ENCODE measurements around the gene SLC4A1AP.
"Not testable (repeated sequence)": the region's sequence is repeated elsewhere in the genome, so short reads cannot be mapped to it uniquely, and the experiment has no call there.

The SLC4A1AP gene, protein sequence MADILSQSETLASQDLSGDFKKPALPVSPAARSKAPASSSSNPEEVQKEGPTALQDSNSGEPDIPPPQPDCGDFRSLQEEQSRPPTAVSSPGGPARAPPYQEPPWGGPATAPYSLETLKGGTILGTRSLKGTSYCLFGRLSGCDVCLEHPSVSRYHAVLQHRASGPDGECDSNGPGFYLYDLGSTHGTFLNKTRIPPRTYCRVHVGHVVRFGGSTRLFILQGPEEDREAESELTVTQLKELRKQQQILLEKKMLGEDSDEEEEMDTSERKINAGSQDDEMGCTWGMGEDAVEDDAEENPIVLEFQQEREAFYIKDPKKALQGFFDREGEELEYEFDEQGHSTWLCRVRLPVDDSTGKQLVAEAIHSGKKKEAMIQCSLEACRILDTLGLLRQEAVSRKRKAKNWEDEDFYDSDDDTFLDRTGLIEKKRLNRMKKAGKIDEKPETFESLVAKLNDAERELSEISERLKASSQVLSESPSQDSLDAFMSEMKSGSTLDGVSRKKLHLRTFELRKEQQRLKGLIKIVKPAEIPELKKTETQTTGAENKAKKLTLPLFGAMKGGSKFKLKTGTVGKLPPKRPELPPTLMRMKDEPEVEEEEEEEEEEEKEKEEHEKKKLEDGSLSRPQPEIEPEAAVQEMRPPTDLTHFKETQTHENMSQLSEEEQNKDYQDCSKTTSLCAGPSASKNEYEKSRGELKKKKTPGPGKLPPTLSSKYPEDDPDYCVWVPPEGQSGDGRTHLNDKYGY

DNA sequence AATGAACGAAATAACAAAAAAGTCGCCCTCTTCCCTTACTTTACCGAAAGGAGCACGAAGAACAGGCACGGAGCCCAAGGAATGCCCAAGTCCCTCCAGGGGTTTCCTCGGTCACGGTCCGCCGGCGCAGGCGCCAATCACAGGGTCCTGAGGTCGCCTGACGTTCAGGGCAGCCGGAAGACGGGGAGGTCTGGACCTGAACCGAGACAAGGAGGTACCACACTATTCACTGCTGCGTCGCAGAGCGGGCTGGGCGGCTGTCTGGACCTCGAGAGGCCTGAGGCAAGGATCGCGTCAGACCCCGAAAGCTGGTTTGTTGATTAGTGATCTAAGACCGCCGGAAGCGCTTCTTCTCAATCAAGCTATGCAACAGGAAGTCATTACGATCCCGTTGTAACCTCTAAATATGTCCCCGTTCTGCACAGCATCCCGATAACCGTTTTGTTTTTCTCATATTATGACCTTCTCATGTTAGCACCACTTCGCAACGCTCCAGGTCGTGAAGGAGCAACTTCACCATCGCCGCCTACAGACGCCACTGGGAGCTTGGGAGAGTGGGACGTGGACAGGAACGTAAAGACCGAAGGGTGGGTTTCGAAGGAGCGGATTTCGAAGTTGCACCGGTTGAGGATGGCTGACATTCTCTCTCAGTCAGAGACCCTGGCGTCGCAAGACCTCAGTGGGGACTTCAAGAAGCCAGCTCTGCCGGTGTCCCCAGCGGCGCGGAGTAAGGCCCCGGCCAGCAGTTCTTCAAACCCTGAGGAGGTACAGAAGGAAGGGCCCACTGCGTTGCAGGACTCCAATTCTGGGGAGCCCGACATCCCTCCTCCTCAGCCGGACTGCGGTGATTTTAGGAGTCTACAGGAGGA is at the start of gene SLC4A1AP, which contains the start of gene SUPT7L:
SLC4A1AP (plus strand) TSS at position 605 of the 869 bp plus-strand sequence; CDS start at position 631, 26 bp downstream.
SUPT7L (minus strand) TSS at position 330 of the 869 bp plus-strand sequence. CDS start 1,422 bp downstream, outside the sequence.
- peak; percentile 35 to 56 for DNase-seq (ENCODE audit: low read depth in 2 of 2, low spot score in 1 of 2)

DNA sequence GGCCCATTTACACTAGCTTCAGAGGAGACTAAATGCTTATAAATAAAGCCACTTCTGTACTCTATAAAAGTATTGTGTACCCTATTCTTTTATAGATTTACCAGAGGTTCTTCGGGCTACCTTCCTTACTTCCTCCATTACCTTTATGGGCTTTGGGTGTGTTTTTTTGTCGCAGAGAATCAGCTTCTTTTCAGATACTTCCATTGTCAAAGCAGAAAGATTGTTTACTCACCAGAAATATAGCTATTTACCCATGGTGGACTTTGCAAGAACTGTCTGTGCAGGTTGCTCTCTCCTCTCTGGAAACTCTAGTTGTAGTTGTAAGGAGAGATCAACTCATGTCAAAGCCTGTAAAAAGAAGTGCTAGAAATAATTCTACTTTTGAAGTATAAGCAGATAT is 49.7 kb upstream of the SLC4A1AP start:
- DNase-seq (ENCODE audit: low read depth in 2 of 2, low spot score in 1 of 2), result no peak

DNA sequence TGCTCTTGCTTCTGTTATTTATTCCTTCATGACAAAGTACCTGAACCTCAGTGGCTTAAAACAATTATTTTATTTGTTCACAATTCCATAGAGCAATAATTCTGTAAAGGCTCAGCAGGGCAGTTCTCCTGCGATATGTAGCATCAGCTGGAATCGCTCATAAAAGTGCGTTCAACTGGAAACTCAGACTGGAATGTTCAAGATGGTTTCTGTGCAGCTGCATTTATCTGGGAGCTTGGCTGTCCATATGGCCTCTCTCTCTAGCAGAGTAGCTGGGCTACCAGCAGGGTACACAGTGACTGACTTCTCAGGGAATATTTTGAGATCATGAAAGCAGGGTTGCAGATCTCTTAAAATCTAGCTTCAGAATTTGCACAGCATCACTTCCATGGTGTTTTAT is 48.4 kb upstream of the SLC4A1AP start:
- DNase-seq (ENCODE audit: low read depth in 2 of 2, low spot score in 1 of 2), result no peak

DNA sequence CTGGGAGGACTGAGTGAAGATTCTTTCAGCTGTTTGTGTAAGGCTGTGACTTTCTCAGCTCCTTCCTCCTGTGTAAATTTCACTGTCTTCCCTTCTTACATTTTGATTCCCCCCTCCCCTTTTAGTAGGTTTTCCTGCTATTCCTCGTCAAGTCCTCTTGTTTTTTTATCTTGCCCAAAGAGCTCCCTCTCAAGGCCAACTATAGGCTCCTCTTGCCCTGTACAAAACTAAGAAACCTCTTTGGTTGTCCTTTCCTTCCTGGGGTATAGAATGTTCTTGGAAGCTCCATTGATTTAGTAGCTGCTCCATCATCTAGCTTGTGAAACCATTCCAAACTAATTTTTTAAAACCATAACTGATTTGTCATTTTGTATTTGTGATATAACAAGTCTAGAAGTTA is 42.2 kb upstream of the SLC4A1AP start:
- DNase-seq (ENCODE audit: low read depth in 2 of 2, low spot score in 1 of 2), result no peak

DNA sequence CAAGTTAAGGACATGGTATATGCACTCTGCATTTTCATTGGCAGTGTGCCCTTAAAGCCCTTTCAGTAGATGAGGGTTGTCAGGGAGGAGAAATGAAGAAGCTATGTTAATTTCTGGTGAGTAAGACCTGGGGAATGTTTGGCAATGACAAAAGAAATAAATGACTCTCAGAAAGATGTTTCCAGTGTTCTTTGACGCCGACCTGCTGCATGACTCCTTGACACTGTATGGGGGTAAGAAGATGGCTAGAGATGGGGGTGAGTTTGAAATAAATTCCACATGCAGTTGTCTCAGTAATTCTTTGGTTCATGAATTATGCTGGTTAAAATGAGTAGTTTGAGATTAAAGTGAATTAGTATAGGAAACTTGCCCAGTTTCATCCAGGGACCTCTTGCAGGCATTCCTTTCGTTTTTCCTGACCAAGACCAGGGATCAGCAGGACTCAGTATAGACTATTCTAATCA is 40.7 kb upstream of the SLC4A1AP start:
- DNase-seq (ENCODE audit: low read depth in 2 of 2, low spot score in 1 of 2), result no peak

DNA sequence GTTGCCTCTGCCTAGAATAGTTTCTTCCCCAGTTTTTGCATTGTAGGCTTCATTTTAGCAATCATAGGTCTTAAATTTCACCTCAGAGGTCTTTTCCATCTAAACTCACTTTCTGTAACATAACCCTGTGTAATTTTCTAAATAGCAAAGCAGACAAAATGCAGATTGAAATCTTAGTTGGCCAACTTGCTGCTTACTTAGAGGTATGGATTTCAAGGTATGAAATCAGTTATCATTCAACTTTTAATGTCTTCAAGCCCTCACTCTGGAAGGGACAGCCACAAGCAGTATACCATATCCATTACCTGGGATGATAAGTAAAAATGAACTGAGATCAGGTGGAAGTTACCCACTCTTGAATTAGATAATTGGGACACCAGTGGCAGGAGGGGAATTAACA is 38.7 kb upstream of the SLC4A1AP start:
- no peak for DNase-seq (ENCODE audit: low read depth in 2 of 2, low spot score in 1 of 2)

DNA sequence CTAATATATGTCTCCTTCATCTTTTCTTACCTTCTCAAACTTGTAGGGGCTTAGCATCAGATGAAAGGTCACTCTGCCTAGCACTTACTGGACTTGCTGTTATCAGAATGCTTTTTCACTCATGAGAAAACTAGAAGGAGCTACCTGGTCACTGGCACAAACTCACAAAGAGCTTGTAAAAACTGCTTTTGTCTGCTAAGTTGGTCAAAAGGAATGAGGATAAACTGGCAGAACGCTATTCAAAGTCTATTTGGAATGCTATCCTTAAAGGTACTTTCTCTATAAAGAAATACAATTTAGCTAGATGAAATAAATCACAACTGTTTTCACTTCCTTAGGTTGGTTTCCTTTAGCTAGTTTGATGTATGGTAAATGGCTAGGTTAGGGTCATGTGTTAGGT is 37.4 kb upstream of the SLC4A1AP start:
- DNase-seq (ENCODE audit: low read depth in 2 of 2, low spot score in 1 of 2), result not testable (repeated sequence)

DNA sequence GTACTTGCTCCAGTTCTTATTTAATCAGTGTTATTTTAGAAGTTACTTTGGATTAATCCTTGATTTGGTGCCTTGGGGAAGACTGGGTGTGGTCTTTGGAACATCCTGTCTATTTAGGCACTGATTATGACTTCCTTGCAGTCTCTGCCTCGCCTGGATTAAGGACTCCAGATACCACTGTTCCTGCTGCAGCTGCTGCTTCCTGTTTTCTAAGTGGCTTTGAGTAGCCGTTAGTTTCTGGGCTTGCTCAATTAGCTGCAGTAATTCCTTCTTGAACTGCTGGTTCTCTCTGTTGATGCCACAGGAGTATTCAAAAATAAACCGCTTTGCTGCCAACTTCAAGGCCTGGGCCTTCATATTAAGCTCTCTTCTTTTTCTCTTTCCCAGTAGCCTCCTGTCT is 36.8 kb upstream of the SLC4A1AP start:
- DNase-seq (ENCODE audit: low read depth in 2 of 2, low spot score in 1 of 2), result not testable (repeated sequence)

DNA sequence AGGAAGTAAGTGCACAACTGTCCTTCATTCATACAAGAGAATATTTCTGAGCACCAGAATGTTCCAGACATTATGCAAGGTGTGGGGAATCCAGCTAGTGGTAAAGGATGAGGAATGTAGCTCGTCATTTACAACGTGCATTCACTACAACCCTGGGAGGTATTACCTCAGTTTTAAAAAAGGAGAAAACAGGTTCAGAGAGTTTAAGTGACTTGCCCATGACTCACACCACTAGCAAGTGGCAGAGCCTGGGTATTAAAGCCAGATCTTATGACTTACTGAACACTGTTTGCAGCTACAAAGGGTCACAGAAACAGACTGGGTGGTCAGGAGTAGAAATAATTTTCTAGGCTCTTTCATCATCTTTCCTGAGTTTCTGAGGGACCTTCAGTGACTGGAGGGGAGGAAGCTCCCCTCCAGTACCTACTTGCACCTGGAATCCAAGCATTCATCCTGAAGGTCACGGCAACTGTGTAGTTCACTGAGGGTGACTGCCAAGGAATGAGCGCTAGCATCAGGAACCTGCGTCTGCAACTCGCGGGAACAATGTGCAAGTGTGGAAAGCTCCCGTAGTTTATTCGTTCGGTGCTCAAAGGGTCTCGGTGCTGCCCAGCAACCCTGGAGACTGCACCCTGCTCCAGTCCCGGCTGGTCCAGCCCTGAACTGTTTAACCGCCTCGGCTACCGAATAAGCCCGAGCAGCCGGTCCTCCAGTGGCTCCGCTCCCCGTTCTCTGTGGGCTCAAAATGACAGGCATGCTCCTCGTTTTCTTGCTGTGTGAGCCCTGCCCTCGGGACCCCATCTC is 35.5 kb upstream of the SLC4A1AP start:
- no peak for DNase-seq (ENCODE audit: low read depth in 2 of 2, low spot score in 1 of 2)

DNA sequence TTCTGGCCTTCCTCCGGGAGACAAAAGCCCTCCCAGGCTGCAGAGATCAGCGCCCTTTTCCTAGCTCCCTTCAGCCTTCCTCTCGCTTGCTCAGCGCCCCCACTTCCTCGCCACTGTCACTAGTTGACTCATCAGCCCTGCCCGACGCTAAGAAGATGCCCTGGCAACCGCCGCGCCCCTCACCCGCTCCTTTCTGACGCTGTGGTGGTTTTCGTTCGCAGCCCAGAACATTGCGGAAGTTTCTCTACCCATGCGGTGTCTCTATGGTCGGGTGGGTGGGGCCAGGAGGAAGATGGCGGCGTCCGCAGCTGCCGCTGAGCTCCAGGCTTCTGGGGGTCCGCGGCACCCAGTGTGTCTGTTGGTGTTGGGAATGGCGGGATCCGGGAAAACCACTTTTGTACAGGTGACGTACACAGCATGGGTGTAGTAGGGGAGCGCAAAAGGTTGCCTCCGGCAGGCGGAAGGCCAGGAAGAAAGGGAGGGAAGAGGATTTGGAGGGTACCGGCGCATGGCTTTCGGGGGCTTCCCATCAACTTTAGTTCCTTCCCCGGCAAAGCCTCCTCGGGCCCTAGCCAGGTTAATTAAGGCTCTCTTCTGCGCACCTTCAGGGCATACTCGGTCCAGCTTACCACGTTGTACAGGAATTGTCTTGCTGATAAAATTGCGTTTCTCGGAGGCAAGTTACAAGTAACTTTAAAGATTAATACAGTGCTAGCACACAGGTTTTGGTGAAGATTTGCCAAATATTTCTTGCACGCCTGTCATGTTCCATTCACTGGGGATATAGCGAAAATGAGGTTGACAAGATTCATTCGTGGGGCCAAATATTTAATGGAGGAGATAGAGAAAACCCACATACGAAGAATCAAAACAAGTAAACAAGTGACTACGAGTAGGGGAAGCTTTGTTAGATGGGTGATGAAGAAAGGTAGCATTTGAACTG is 34.7 kb upstream of the SLC4A1AP start, which contains the start of the genes CCDC121 and GPN1:
CCDC121 (minus strand) TSS at position 246 of the 943 bp plus-strand sequence. CDS start 1,213 bp downstream, outside the sequence.
GPN1 (plus strand) TSS at position 284 of the 943 bp plus-strand sequence; CDS start at position 293, 9 bp downstream.
- peak; percentile 86 to 93 for DNase-seq (ENCODE audit: low read depth in 2 of 2, low spot score in 1 of 2)

DNA sequence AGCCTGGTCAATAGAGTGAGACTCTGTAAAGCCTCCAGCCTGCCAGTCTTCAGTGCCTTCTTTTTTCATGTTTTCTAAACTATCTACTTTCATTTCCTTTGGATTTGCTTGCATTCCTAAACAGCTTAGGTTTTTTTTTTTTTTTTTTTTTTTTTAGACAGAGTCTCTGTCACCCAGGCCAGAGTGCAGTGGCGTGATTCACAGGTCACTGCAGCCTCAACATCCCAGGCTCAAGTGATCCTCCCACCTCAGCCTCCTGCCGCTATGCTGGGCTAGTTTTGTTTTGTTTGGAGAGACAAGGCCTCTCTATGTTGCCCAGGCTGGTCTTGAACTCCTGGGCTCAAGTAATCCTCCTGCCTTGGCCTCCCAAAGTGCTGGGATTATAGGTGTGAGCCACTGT is 33.4 kb upstream of the SLC4A1AP start:
- not testable (repeated sequence) for DNase-seq (ENCODE audit: low read depth in 2 of 2, low spot score in 1 of 2)

DNA sequence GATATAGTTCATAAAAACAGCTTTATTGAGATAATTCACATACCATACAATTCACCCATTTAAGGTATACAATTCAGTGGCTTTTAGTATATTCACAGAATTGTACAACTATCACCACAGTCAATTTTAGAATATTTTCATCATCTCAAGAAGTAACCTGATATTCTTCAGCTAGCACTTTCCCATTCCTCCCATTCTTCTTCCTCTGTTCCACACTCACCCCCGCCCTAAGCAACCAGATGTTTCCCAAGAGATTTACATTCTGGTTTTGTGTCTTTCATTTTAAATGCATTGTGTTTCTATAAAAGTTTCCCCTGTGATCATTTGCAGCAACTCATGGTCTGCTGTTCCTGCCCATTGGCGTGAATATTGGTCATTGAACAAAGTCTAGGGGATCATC is 29.4 kb upstream of the SLC4A1AP start:
- DNase-seq (ENCODE audit: low read depth in 2 of 2, low spot score in 1 of 2), result no peak

DNA sequence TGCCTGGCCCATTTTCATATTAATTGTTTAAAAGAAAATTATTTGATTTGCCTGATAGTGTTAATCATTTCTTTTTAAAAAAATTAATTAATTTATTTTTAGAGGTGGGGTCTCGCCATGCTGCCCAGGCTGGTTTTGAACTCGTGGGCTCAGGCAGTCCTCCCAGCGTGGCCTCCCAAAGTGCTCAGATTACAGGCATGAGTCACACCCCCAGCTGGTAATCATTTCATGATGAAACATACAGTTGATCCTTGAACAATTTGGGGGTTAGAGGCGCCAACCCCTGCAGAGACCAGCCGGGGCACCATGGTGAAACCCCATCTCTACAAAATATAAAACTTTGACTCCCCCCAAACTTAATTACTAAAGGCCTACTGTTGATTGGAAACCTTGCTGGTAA is 26.9 kb upstream of the SLC4A1AP start:
- no peak for DNase-seq (ENCODE audit: low read depth in 2 of 2, low spot score in 1 of 2)

DNA sequence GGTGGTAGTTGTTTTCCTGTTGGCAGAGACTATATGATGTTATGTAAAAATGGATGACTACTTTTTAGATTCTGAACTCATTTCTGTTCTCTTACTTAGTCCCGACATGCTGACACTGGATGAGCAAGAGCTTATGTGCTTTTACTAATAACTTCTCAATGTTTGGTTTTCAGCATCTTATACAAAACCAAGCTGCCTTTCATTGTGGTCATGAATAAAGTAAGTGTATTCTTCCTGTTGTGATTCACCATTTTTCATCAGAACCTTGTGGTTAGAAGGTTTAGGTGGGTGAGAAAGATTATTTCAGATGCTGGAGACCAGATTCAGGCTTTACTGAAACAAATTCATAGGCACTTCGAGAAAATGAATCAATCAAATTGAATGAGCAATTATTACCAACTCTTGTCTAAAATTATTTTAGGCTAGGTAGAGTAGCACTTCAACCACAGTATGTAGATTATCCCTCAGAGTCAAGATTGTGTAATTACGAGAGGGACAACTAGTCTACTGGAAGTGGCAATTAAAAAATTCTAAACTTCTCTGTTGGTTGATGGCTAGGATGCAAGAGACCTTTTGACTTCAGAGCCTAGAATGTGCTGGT is 25.6 kb upstream of the SLC4A1AP start:
- no peak for DNase-seq (ENCODE audit: low read depth in 2 of 2, low spot score in 1 of 2)

DNA sequence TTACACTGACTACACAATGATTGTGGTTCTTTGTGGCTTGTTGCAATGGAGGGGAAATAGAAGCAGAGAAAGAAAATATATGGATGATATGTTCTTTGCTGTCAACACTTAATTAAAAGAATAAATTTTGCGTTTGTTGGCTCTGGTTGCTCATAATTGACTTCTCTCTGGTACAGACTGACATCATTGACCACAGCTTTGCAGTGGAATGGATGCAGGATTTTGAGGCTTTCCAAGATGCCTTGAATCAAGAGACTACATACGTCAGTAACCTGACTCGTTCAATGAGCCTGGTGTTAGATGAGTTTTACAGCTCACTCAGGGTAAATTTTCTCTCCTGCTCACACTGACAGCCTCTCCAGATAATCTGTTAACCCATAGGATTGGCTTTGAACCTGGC is 25.0 kb upstream of the SLC4A1AP start:
- DNase-seq (ENCODE audit: low read depth in 2 of 2, low spot score in 1 of 2), result no peak

DNA sequence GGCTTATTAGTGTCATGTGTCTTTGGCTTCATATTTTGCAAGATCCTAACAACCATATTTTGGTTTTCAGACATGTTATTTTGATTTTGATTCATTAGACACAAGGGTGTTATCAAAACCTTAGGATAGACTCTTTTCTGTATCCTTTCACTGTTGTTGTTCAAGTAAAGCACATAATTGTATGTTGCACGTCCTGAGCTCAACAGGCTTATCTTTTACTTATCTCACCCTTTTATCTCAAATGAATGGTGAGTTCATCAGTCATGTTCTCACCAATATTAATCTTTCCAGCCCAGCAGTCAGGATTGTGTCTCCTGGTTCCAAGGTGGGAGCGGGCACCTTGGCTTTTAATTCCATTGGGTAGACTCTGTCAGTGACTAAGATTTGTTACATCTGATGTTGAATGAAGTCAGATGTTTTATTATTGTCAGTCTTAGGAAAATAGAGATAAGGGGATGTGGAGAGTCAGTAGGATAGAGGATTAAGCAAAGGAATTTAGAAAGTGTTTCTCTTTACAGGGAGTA is 22.9 kb upstream of the SLC4A1AP start:
- DNase-seq (ENCODE audit: low read depth in 2 of 2, low spot score in 1 of 2), result no peak

DNA sequence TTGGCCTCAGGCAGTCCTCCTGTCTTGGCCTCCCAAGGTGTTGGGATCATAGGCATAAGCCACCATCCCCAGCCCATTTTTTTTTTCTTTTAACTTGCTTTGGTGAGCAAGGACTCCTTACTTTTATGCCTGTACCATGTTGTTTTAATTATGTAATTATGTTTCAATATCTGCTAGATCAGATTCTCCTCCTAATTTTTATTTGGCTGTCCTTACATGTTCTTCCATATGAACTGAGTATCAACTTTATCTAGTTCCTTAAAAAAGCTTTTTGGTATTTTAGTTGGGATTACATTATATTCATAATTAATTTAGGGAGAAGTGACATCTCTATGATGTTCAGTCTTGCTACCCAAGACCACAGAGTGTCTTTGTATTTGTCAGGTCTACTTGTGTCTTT is 18.5 kb upstream of the SLC4A1AP start:
- no peak for DNase-seq (ENCODE audit: low read depth in 2 of 2, low spot score in 1 of 2)

DNA sequence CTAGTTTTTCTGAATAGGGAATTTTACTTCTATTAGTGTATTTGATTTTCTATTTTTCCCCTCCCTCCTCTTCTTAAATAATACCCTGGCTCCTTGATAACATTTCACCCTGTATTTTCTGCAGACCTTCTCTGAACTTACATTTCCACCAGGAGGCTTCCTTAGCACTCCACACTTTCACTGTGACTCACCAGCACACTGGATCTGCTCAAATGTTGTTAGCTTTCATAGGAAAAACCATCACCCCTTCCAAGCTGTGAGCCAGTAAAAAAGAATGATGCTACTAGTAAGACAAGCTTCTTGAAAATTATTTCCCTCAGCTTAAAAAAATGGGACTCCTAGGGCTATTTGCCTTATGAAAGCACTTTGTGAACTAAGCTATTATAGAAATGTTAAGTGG is 16.4 kb upstream of the SLC4A1AP start:
- DNase-seq (ENCODE audit: low read depth in 2 of 2, low spot score in 1 of 2), result no peak
